ENCODE data around the gene GPR68. TPM values are rescaled to one million over a fixed set of nuclear protein-coding genes. Genes with fewer than 3 reads are reported as not detected.

Gene GPR68
- total RNA-seq, 1 donor from 2014 or later, result 6.0 TPM

DNA sequence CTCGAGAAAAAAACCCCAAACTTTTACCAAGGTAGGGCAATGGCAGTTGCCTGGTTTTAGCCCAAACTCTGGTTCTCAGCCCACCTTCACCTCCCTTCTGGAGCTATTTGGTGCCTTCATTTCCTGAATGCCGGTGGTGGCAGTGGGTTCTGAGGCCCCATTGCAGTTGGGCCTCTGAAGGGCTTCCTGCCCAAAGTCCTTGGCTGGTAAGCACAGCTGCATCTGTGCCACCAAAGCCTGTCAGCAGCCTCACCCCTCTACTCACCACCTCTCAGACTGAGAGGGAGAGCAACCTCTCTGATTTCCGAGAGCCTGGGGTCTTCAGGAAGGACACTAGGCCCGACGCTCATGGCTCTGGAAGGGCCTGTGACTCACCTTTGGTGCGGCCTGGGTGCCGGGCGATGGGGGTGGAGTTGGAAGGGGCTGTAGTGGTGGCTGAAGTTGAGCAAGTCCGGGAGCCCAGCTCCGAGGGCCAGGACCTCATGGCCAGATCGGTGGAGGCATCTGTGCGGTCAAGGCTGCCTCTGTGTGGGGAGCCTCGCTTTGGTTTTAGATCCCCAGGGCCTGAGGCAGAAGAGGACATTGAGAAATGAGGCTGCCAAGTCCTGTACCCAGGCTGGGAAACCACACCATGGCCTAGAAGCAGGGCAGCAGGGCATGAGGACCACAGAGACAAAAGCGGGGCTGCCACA, 38.6 kb upstream of the GPR68 start:
- H3K27ac Mint-ChIP-seq, result no peak overlapping the region
- H3K4me3 Mint-ChIP-seq (ENCODE audit: low read depth), result no peak overlapping the region
- H3K36me3 Mint-ChIP-seq (ENCODE audit: low read depth), result peaks cover 86% of the 10 kb centered on the region
- H3K9me3 Mint-ChIP-seq, result no peaks in the 10 kb centered on the region
- peaks cover 13% of the 10 kb centered on the region for H3K4me1 Mint-ChIP-seq (ENCODE audit: low read depth)
- DNase-seq (ENCODE audit: low spot score), result no peak
- no peaks in the 10 kb centered on the region for H3K27me3 Mint-ChIP-seq (ENCODE audit: low read depth)
- intact Hi-C loops (cut with micrococcal nuclease), result no loop called here

DNA sequence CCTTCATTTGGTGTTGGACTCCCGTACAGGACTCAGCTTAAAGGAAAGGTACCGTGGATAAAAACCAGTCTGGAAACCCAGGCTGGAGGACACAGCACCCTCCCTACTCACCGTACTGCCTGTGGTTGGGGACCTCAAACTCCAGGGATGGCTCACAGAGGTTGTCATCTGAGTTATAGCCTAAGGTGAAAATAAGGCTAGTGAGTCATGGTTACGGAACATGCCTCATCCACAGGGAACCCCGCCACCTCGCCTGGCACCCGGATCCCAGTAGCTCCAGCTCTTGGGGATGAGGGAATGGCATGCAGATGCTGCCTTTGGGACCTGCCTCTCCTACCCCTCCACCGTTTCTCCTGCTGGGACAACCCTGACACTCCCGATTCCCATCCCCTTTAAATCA, 36.8 kb upstream of the GPR68 start:
- no peak for DNase-seq (ENCODE audit: low spot score)
- Mint-ChIP-seq H3K9me3 (no peaks in the 10 kb centered on the region), H3K36me3 (ENCODE audit: low read depth) (peaks cover 86% of the 10 kb centered on the region), H3K27ac (no peak overlapping the region), H3K4me3 (ENCODE audit: low read depth) (no peak overlapping the region), H3K4me1 (ENCODE audit: low read depth) (peaks cover 12% of the 10 kb centered on the region), H3K27me3 (ENCODE audit: low read depth) (no peaks in the 10 kb centered on the region)
- intact Hi-C loops (cut with micrococcal nuclease), result no loop called here

DNA sequence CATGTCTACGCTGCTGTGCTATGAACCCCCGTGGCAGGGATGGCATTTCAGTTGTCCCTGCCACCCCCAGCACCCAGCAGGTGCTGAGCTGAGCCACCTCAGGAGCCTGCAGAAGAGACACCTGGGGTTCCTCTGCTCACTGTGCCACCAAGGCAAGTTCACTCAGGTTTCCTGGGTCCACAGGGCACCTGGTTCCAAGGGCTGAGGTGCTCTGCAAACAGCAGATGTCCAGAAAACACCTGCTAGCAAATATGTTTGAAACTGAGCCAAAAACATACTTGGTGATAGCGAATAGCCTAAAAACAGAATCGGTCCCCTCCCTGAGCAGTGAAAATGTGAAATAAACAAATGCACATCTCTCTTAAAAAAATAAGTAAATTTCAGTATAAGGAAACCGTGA, 35.6 kb upstream of the GPR68 start:
- Mint-ChIP-seq H3K4me3 (ENCODE audit: low read depth) (no peak overlapping the region), H3K27me3 (ENCODE audit: low read depth) (no peaks in the 10 kb centered on the region), H3K4me1 (ENCODE audit: low read depth) (peaks cover 6% of the 10 kb centered on the region), H3K36me3 (ENCODE audit: low read depth) (peaks cover 83% of the 10 kb centered on the region), H3K27ac (no peak overlapping the region), H3K9me3 (no peaks in the 10 kb centered on the region)
- DNase-seq (ENCODE audit: low spot score), result no peak
- intact Hi-C loops (cut with micrococcal nuclease), result no loop called here

DNA sequence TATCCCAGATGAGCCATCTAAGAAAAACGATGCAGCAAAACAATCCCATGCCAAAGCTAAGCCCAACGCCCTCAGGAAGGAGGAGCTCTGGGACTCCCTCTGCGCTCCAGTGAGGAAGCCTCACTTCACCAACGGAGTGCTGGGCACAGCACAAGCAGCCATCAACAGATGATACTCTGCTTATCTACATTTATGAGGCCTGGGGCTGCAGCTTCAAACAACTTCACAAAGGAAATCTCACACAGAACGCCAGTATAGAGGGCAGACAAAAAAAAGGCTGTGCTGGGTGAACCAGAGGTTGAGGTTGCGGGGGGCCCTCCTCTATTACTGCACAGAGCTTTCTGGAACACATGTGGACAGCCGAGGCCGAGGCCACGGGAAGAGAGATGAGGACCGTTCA, 34.9 kb upstream of the GPR68 start:
- peaks cover 2% of the 10 kb centered on the region for H3K4me1 Mint-ChIP-seq (ENCODE audit: low read depth)
- peaks cover 82% of the 10 kb centered on the region for H3K36me3 Mint-ChIP-seq (ENCODE audit: low read depth)
- H3K4me3 Mint-ChIP-seq (ENCODE audit: low read depth), result no peak overlapping the region
- H3K27ac Mint-ChIP-seq, result no peak overlapping the region
- no peaks in the 10 kb centered on the region for H3K27me3 Mint-ChIP-seq (ENCODE audit: low read depth)
- H3K9me3 Mint-ChIP-seq, result no peaks in the 10 kb centered on the region
- DNase-seq (ENCODE audit: low spot score), result no peak
- intact Hi-C loops (cut with micrococcal nuclease), result no loop called here

DNA sequence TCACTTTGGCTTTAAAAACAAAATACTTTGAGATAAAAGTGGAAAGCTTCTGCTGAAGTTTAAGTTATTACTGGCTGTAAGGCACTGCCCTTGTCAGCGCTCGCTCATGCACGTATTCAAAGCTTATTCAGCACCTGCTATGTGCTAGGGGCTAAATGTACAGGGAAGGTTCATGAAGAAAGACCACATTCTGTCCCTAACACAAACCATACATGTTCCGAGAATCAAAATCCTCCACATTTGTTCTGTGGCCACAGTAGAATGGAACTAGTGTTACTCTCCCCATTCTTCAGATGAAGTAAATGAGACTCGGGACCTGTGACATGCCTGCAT, 33.8 kb upstream of the GPR68 start:
- intact Hi-C loops (cut with micrococcal nuclease), result no loop called here

DNA sequence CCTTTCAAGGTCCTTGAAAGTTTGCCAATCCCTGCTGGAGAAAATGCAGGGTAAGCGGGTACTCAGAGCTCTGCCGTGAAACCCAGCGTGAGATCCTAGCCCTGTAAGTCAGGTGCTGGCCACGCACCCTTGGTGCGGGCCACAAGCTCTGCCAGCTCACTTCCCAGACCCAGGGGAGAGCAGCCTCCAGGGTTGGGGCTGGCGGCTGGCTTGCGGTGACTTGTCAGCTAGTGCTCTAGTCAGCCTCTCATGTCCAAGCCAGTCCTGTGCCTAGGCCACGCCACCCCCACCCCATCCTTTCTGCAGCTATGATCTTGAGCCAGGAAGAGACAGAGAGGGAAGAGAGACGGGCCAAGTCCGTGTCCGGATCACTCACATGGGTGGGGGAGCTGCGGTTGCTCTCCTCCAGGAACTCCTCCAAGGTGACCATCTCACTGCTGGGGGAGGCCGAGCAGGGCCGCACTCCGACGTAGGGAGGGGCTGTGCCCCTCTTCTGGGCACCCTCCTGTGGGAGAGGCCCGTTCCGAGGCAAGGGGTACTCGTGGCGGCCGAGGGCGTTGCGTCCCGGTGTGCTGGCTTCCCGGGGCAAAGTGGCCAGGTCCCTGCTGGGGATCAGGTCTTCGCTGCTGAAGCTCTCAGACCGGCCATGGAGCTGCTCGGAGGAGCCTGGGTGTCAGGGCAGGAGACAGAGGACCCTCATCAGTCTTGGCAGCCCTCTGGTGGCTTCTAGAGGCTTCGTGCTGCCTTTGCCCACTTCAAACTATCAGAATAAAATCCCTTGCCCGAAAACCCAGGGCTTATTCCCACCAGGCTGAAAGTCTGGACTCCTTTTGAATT, 33.3 kb upstream of the GPR68 start:
- Mint-ChIP-seq H3K27me3 (ENCODE audit: low read depth) (no peaks in the 10 kb centered on the region), H3K27ac (no peak overlapping the region), H3K4me3 (ENCODE audit: low read depth) (no peak overlapping the region), H3K36me3 (ENCODE audit: low read depth) (peaks cover 76% of the 10 kb centered on the region), H3K4me1 (ENCODE audit: low read depth) (no peaks in the 10 kb centered on the region), H3K9me3 (no peaks in the 10 kb centered on the region)
- DNase-seq (ENCODE audit: low spot score), result no peak
- intact Hi-C loops (cut with micrococcal nuclease), result no loop called here

More for the DNA sequence above, 33.8 kb upstream of the GPR68 start:
- Mint-ChIP-seq H3K27ac (no peak overlapping the region), H3K4me1 (ENCODE audit: low read depth) (no peaks in the 10 kb centered on the region), H3K4me3 (ENCODE audit: low read depth) (no peak overlapping the region), H3K36me3 (ENCODE audit: low read depth) (peaks cover 82% of the 10 kb centered on the region), H3K27me3 (ENCODE audit: low read depth) (no peaks in the 10 kb centered on the region), H3K9me3 (no peaks in the 10 kb centered on the region)
- DNase-seq (ENCODE audit: low spot score), result no peak

DNA sequence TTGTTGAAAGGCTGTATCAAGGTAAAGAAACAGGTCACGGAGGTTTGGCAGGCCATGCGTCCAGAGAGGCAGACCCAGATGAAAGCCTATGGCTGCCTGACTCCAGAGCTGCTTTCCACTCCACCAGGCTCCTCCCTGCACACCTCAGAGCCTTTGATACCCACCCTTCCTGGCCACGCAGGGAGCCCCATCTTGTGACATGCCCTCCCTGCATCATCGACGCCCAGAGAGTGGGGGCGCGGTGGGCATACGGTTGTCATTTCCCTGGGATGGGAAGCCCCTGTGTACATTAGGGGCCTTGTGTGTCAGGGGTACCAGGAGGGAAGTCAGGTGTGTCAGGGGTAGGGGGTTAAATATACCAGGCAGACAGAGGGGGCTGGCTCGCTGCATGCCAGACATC, 30.3 kb upstream of the GPR68 start:
- intact Hi-C loops (cut with micrococcal nuclease), result no loop called here
- Mint-ChIP-seq H3K9me3 (no peaks in the 10 kb centered on the region), H3K27ac (no peak overlapping the region), H3K36me3 (ENCODE audit: low read depth) (peaks cover 71% of the 10 kb centered on the region), H3K27me3 (ENCODE audit: low read depth) (no peaks in the 10 kb centered on the region), H3K4me1 (ENCODE audit: low read depth) (peaks cover 3% of the 10 kb centered on the region), H3K4me3 (ENCODE audit: low read depth) (no peak overlapping the region)
- no peak for DNase-seq (ENCODE audit: low spot score)

DNA sequence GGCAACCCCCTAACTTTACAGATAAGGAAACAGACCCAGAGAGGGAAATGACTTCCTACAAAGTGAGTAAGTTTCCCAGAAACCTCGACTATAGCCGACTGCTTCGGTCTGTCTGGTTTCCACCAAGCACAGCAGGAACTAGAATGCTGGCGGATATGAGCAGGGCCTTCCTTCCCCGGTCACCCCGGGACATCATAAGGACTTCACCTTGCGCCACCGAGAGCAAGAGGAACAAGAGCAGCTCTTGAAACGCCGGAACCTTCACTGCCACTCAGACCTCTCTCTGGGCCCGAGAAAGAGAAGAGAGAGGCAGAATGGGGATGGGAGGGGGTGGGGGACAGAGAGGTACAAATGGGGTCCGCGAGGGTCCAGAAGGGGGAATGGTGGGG, 29.4 kb upstream of the GPR68 start:
- Mint-ChIP-seq H3K4me3 (ENCODE audit: low read depth) (no peak overlapping the region), H3K9me3 (no peaks in the 10 kb centered on the region), H3K27ac (no peak overlapping the region), H3K27me3 (ENCODE audit: low read depth) (no peaks in the 10 kb centered on the region), H3K36me3 (ENCODE audit: low read depth) (peaks cover 73% of the 10 kb centered on the region), H3K4me1 (ENCODE audit: low read depth) (peaks cover 3% of the 10 kb centered on the region)
- no peak for DNase-seq (ENCODE audit: low spot score)
- intact Hi-C loops (cut with micrococcal nuclease), result no loop called here

DNA sequence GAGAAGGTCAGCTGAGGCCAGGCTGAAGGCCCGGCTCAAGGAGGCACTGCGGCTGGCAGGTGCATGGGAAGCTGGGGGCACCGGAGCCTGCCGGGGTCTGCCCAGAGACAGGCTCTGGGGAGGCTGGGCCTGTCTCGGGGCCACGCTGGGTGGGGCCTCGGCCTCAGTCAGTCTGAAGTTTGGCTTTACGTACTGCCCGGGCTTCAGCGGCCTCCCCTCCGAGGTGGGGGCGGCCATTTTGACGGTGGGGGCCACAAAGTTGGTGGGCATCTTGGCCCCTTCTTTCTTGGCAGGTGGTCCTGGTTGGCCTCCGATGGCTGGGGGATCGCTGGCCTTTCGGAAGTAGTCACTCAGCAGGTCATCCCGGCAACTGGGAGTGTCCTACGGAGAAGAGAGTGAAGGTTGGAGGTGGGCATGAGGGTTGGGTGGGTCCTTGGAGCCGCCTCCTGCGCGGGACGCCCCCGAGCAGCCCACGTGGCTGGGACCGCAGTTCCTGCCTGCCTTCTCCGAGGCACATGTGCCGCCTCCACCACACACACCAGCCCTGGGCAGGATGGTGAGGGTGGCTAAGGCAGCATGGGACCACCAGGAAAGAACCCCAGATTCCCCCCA, 28.9 kb upstream of the GPR68 start:
- no peak overlapping the region for H3K4me3 Mint-ChIP-seq (ENCODE audit: low read depth)
- H3K4me1 Mint-ChIP-seq (ENCODE audit: low read depth), result peaks cover 3% of the 10 kb centered on the region
- intact Hi-C loops (cut with micrococcal nuclease), result no loop called here
- H3K27ac Mint-ChIP-seq, result no peak overlapping the region
- no peaks in the 10 kb centered on the region for H3K27me3 Mint-ChIP-seq (ENCODE audit: low read depth)
- peaks cover 72% of the 10 kb centered on the region for H3K36me3 Mint-ChIP-seq (ENCODE audit: low read depth)
- no peaks in the 10 kb centered on the region for H3K9me3 Mint-ChIP-seq
- no peak for DNase-seq (ENCODE audit: low spot score)

DNA sequence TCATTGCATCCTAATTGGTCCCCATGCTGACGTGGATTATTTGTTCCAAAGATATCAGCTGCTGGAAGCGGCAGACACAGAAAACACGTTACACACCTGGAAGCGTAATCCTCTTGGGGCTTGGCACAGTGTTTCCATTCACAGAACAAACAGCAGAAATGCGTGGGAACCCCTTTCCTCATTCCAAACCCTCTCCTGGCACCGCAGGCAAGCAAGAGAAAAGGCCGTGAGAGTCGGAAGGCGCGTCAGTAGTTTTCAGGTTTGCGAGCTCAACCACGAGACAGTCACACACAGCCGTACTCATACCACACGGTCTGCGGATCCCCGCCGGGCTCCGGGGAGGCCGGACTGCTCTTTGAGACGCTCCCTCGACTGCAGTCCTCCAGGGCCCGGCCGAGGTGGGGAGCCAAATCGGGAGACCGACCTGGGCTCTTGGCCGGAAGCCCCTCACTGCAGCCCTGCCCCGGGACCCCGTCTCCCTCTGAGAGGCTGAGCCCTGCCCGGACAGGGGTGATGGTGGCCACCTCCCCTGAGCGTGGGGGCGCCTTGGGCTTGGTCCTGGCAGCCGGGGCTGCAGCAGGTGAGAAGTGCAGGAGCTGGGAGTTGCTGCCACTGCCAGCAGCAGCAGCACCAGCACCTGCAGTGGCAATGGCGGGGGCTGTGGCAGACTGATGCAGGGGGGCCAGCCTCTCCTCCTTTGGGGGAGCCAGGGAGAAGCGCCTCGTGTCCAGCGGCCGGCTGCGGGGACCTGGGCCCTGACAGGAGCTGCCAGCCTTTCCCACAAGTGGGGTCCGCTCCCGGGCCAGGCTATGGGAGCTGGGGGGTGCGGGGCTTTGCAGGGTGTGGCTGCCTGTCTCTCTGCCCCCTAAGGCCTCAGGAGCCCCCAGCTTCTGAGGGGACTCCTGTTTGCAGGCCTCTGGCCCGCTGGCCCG, 28.1 kb upstream of the GPR68 start:
- Mint-ChIP-seq H3K27me3 (ENCODE audit: low read depth) (no peaks in the 10 kb centered on the region), H3K4me3 (ENCODE audit: low read depth) (no peak overlapping the region), H3K27ac (no peak overlapping the region), H3K4me1 (ENCODE audit: low read depth) (peaks cover 3% of the 10 kb centered on the region), H3K36me3 (ENCODE audit: low read depth) (peaks cover 73% of the 10 kb centered on the region), H3K9me3 (no peaks in the 10 kb centered on the region)
- no peak for DNase-seq (ENCODE audit: low spot score)
- intact Hi-C loops (cut with micrococcal nuclease), result no loop called here

DNA sequence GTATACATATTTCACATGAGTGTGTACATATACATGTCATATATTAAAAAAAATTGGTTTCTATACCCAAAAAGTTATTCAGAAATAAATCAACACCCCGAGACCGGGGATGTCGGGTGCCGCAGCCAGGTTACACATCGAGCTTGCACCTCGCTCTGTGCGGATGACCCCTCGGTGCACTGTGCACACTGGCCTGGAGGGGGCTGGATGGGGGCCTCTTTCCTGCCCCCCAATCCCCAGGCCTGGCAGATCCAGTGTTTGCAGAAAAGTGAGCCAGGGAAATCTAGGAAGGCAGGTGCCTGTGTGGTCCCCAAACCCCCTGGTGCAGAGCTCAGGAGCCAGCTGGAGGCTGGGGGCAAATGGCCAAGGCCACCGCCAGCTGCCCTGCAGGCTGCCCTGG, 27.1 kb upstream of the GPR68 start:
- Mint-ChIP-seq H3K4me1 (ENCODE audit: low read depth) (peaks cover 3% of the 10 kb centered on the region), H3K27ac (no peak overlapping the region), H3K27me3 (ENCODE audit: low read depth) (no peaks in the 10 kb centered on the region), H3K4me3 (ENCODE audit: low read depth) (no peak overlapping the region), H3K9me3 (no peaks in the 10 kb centered on the region), H3K36me3 (ENCODE audit: low read depth) (peaks cover 63% of the 10 kb centered on the region)
- intact Hi-C loops (cut with micrococcal nuclease), result no loop called here
- DNase-seq (ENCODE audit: low spot score), result no peak

DNA sequence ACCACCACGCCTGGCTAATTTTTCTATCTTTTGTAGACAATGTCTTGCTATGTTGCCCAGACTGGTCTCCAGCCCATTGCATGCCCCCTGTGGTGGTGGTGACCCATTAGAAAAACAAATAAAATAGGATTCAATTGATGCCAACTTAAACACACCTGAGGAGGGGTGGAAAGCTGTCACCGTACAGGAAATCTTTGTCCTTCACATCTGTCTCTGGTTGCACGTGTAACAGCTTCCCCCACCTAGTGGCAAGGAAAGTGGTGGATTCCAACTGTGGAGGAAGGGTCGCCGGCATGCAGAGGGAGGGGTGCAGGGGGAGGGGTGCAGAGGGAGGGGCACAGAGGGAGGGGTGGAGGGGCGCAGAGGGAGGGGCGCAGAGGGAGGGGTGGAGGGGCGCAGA, 26.1 kb upstream of the GPR68 start:
- no peaks in the 10 kb centered on the region for H3K9me3 Mint-ChIP-seq
- H3K36me3 Mint-ChIP-seq (ENCODE audit: low read depth), result peaks cover 59% of the 10 kb centered on the region
- H3K27ac Mint-ChIP-seq, result no peak overlapping the region
- no peak for DNase-seq (ENCODE audit: low spot score)
- H3K4me1 Mint-ChIP-seq (ENCODE audit: low read depth), result peaks cover 8% of the 10 kb centered on the region
- H3K27me3 Mint-ChIP-seq (ENCODE audit: low read depth), result no peaks in the 10 kb centered on the region
- intact Hi-C loops (cut with micrococcal nuclease), result no loop called here
- no peak overlapping the region for H3K4me3 Mint-ChIP-seq (ENCODE audit: low read depth)
